Daoy (cell line): ENCODE measurements around the gene FIGNL1. TPM values are rescaled to one million over a fixed set of nuclear protein-coding genes. Genes with fewer than 3 reads are reported as not detected.

Experiments used
- DNase-seq: peaks from one replicate; pipeline ENCODE4 v3.0.0-alpha.2; 2015; ENCODE audit warnings: low read depth
- total RNA-seq: library from RNA; depleted of rRNA; stranded (reverse); fragments of >200 nt; shearing (Covaris generic); gene quantifications from 2 replicates; pipeline ENCODE4 v1.2.3, GENCODE V29; 2014; rRNA removed

FIGNL1 gene, protein sequence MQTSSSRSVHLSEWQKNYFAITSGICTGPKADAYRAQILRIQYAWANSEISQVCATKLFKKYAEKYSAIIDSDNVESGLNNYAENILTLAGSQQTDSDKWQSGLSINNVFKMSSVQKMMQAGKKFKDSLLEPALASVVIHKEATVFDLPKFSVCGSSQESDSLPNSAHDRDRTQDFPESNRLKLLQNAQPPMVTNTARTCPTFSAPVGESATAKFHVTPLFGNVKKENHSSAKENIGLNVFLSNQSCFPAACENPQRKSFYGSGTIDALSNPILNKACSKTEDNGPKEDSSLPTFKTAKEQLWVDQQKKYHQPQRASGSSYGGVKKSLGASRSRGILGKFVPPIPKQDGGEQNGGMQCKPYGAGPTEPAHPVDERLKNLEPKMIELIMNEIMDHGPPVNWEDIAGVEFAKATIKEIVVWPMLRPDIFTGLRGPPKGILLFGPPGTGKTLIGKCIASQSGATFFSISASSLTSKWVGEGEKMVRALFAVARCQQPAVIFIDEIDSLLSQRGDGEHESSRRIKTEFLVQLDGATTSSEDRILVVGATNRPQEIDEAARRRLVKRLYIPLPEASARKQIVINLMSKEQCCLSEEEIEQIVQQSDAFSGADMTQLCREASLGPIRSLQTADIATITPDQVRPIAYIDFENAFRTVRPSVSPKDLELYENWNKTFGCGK
- 66.0 and 77.2 TPM in 2 replicates for total RNA-seq

DNA sequence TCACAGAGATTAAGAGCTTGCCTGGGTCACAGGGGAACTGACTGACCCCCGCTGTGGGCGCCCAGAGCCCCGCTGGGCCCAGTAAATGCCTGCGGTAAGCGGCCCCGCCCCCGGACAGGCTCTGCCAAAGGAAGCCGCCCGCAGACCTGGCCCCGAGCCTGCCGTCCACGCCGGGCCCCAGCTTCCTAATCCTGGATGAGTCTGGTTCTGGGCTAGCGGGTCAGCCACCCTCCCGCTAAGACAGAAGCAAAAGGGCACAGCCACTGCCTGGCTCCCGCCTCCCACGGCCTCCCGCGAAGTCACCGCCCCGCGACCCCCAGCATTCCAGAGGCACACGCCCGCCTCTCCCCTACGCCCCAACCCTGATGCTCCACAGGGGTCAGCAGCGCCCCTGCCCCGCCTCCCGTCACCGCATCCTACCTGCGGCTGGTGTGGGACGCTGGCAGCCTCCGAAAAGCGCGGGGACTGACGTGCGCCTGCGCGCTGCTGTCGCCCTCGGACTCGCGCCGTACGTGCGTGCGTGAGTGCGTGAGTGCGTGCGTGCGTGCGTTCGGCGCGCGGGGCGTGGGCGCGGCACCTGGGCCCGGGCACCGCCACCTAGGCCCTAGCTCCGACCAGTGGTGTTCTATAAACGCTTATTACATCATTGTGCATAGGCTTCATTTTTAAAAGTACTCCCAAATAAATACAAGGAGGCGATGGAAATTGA, at the start of gene FIGNL1:
TSS of gene FIGNL1 (minus strand) at position 470 of the 709 bp plus-strand sequence. CDS start 3,063 bp downstream, outside the sequence.
- peak; percentile 95 for DNase-seq

DNA sequence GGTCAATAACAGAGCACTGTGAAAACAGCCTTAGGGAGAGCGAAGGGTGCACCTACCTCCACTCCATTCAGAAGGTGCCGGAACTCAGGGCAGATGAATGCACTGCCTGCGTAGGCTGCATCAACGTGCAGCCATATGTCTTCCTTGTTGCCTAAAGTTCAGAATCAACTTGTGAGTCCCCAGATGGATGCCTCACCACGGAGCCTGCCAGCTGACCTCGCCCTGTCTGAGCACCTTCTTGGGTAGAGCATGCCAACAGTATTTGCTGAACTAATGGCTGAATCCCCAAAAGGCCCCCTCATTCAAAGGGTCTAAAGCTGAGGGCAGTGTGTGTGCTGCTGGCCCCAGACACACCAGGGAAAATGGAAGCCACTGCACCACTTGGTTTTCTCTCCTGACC, 48.9 kb upstream of the FIGNL1 start:
- DNase-seq, result no peak

DNA sequence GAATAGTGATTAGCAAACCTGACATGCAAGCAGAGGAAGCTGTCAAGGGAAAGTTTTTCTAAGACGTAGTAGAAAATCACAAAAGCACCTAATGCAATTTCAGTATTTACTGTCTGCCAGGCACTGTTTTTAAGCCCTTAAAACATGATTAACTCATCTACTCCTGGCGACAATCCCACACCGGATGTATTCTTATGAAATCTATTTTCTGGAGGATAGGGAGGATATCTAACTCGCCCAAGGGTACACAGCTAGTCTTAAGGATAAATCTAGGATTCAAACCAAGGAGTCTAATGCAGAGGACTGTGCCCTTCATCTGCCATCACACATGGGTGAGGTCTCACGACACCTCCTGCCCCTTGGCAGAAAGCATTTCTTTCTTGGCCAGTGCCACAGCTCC, 47.8 kb upstream of the FIGNL1 start:
- peak; percentile 42 for DNase-seq

DNA sequence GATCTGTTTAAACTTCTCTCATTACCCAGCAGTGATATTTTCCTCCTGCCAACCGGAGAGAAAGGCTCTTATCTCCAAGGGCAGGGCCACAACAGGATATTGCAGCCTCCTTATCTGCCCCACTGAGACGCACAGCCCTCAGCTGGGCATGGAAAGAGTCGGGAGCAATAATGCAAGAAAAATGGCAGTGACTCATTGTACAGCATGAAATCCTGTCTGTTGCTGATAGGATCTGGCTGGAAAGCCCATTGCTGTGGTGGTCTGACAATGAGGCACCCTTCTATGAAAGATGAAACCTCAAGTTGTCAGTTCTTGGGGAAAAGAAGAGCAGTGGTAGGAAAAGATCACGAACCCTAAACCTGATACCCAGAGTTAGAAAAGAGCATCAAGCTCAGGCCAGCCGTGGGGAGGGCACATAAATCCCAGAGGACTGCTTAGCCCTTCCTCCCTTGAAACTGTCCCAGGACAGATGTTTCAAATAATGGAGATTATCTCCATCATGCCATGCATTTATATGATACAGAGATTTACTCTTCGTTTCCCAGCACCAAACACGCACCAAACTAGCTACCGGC, 47.0 kb upstream of the FIGNL1 start:
- DNase-seq, result peak; percentile 95

DNA sequence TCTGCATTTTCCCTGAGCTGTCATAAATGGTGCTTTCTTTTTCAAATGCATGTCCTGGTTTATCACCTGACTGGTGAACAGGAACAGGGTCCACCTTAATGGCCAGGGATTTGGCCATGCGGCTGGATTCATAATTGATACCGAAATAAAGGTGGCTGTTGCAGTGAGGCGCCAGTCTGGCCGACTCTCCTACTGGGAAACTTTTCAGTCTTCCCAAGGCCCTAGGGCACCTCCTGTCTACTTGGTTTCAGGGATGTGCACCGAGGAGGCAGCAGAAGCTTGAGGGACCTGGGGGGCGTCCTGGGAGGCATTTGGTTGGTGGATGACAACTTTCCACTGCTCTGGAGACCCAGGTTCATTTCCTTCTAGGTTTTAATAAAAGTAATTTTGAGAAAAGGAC, 46.4 kb upstream of the FIGNL1 start:
- DNase-seq, result no peak

DNA sequence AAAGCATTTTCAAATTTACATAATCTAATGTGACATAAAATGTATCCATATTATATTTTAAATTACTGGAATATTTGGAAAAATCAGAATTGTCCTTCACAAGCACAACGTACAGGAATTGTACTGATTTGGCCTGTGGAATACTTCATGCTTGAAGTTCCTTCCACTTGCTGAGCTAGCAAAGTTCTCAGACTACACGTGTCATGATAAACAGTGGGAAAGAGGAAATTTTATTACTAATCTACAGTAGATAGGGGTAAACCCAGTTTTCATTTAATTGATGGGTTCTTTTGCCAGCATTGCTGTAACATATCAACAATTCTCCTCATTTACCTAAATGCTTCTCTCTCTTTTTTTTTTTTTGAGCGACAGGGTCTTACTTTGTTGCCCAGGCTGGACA, 45.6 kb upstream of the FIGNL1 start:
- no peak for DNase-seq

DNA sequence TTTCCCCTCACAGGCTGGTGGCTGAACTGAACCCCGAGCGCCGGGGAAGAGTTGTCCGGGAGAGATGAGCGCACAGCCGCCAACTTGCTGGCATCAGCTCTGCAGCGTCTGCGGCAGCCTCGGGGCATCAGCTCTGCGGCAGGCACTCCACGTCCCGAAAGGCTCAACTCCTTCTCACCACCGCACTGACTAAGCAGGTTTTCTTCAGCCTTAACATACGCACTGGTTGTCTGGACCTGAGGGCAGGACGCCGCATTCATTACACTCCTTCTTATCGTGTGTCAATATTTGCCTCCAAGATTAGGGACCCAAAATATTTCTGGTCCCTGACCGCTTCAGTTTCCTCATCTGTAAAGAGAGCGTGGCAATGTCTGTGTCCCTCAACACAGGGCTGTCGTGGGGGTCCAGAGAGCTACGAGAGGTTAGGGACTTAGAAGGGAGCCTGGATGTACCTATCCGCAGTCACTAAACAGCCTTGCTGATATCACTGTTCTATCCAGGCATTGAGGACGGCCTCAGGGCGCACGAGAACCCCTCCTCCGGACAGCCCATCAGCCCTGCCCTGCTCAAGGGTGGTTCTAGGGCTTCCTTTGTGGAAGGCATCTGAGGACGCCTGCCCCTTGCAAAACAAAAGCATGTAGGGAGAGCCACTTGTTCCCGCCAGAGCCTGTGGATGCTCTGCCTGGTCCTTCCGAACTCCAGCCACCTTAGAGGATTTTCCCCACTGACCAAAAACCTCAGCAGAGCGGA, 42.8 kb upstream of the FIGNL1 start:
- no peak for DNase-seq

DNA sequence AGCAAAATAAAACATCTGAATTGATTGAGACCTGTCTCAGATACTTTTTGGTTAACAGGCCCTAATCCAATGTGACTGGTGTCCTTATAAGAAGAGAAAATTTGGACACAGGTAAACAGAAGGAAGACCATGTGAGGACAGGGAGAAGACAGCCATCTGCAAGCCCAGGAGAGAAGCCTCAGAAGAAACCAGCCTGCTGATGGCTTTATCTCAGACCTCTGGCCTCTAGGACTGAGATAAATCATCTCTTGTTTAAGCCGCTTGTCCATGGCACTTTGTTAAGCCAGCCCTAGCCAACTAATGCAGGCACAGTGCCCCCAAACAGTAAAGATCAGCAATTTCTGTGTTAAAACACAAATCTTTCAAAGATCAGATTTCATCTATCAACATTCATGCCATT, 41.8 kb upstream of the FIGNL1 start:
- no peak for DNase-seq

DNA sequence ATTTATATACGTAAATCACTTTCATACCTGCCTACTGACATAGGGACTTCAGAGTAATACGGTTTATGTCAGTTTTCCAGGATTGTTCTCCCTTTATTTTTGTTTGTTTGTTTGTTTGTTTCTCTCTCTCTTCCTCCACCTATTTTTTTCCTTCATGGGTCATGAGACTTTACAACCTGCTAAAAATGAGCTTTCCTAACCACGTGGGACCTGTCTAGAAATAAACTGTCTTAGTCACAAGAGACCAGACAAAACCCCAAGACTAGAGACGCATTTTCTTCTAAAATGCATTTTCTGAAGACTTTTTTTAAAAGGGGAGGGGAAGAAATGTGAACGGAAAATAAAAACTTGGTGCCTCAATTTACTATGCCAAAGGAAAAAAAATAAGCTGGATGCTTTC, 41.1 kb upstream of the FIGNL1 start:
- no peak for DNase-seq

DNA sequence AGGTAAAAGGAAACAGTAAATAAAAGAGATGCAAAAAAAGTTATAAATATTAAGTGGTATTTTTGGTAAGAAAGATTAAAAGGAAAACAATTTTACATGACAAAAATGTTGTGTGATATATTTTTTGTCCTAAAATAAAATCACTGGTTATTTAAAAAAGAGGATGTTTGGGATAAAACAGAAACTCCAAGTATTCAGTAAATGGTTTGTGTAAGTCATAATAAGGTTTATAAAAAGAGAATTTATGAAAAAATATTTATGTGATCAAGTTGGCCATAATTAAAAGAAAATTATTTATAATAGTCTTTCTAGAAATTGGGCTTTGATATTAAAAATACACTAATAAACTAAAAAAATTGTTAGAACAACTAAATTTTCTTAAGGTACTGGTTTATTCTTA, 38.2 kb upstream of the FIGNL1 start:
- DNase-seq, result no peak

DNA sequence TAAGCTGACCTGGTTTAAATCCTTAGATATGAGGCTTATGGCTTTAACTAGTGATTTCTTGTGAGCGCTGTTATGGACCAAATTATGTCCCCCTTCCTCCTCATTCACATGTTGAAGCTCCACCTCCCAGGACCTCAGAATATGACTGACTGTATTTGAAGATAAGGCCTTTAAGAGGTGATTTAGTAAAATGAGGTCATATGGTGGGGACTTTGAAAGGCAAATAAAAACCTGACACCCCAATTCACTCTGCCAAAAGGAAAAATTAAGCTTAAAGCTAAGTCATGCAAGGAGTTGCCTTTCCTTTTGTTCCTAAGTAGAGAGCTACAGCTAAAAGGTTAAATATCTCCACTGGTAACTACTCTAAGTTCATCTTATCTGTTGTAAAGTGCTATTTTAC, 36.4 kb upstream of the FIGNL1 start:
- no peak for DNase-seq

DNA sequence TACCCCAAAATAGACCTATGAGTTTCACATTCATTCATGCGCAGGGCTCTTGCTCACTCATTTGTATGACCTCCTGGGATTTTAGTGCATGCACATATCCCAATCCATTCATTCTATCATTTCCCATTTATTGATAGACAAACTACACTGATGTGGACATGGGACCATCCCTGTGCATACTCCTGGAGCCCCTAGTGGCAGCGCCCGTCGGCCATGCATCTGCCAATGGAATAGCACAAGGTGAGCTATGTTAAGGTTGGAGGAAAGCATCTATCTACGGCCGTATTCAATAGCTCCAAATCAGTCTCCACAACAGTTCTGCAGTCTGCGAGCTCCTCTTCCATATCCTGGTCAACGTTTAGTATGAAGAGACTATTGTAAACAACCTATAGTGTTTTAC, 31.7 kb upstream of the FIGNL1 start:
- DNase-seq, result no peak

DNA sequence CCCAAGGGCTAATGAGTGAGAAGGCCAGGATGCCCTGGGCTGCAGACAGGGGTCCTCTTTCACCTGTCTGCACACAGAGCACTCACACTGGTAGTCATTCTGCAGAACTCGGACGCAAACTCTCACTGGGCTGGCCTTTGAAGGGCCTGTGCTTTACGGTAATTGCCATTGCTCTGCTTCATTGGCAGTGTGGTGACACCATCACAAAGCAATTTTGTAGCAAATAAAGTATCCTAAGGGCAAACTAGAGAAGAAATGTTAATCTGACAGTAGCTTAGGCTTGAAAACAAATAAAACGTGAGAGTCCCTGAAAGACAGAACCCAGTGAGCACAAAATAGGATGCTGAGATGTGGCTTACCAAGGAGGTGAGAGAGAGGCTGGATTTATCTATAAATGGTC, 30.6 kb upstream of the FIGNL1 start:
- DNase-seq, result no peak

DNA sequence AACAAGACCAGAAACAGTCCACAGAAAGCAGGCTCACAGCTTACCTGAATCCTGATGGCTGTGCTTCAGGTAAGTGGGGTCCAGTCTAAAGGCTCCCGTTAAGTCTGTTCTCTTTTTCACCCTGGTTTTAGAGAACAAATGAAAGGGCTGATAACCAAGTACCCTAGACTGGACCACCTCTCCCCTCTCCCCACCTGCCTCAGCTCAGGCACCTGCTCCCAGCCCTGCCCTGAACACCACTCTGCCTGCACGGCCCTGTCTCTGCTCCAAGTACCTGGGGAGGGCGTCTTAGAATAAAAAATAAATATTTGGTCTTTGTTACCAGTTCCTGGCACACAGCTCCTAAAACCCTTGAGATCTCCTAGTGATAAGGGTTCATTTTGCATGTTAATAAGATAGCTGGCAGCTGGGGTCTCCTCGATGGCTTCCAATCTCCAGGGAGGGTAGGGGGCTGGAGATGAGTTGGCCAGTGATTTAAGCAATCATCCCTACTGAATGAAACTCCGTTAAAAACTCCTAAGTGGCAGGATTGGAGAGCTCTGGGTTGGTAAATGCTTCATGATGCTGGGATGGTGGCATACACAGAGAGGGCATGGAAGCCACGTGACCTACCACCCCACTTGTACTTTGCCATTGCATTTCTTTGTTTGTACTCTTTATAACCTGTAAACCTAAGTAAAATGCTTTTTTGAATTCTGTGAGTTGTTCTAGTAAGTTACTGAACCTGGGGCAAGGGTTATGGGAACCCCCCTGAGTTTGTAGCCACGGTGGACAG, 29.8 kb upstream of the FIGNL1 start:
- DNase-seq, result no peak

DNA sequence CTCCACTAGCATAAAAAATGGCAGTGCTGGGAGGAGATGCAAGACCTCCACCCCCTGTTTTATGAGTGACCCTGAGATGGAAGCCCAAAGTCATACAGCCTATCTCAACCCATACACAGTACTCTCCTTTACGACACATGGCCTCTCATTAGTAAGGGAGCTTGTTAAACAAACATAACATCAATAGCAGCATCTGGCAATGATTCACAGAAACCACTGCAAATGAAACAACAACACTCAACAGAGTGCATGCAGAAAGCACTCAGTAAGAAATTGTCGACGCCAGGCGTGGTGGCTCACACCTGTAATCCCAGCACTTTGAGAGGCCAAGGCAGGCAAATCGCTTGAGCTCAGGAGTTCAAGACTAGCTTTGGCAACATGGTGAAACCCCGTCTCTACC, 27.5 kb upstream of the FIGNL1 start:
- no peak for DNase-seq

DNA sequence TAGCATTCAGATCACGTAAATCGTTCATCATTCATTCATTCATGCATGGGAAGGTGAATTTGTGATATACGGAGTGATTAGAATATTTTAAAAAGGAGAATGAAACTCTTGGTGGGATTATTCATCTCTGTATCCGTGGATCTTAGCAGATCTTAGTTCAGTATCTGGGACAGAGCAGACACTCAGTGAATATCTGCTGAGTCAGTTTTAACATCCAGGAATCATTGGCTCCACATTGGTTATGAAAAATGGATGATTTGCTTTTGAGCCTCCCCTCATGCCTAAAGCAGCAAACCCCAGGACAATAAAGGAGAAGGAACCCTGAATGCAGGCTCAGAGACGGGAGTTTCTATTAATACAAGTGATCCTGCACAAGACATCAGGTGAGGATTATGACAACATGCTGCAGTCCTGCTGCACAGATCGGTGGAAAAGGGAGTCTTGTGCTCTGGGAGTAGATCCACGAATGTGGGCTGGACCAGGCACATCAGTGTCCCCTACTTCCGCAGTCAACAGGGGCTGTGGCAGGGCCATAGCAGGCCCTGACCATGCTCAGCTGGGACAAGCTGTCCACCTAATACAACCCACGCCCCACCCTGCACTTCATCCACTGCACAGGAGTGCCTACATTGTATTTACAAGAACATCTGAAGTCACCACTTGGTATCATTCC, 26.9 kb upstream of the FIGNL1 start:
- DNase-seq, result no peak

DNA sequence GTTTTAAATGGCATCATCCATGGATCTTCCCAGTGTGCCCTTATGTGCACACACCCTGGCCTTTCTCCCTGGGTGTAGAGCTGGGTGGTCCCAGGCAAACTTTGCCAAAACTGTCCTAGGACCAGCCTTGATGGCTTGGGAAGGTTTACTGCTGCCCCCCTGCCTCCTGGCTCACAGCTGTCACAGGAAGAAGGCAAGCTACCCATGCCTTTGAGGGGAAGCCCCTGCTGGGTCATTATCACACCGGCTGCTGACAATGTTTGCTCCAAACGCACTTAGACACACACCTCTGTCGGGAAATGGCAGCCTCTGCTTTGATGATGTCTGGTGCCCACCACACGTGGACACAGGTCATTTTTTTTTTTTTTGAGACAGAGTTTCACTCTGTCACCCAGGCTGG, 25.2 kb upstream of the FIGNL1 start:
- DNase-seq, result no peak

DNA sequence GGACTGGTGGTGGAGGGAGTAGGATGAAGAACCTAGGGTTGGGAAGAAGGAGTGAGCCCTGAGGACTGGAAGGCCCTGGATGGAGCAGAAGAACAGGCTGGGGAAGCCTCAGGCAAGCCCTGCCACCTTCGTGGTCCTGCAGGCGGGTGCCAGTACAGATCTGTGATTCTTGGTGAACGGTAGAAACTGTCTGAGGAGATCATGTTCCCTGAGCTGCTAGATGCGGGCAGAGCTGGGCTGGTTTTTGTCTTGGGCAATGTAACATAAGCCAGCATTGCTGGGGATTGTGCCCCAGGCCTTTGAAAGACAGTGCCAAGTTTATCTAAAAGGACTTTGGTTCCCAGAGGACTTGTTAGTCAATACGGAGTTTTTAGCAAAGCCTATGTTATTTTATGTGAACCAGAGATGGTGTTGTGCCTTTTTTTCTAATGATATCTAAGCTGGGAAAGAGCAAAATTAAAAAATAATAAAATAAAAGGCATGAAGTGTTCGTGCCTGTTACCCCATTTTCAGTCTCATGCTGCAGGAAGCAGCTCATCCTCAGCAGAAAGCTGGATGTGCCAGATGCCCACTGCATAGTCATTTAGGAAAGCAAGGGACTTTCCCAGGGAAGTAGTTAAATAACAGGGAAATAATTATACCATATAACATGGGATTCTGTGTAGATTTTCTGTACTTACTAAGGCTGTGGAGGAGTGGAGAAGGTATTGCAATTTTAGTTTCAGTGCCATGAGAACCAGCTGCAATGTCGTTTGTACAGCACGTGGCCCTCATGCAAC, 24.4 kb upstream of the FIGNL1 start:
- peak; percentile 58 for DNase-seq

DNA sequence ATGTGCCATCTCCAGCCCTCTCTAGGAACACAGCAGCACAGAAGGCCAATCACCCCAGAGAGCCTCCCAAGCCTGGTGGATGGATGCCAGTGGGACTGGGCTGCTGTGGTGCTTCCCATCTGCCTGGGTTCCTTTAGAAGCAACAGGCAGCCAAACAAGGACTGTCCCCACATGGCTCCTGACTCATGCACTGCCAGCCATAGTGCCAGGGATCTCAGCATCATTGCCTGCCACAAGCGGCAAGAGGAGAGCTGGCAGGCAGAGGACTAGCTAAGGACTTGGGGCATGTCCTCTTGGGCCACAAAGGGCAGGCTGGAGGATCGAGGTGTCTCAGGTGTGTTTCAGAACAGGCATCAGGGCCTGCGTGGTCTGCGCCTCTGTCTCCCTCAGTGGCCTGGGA, 23.4 kb upstream of the FIGNL1 start:
- DNase-seq, result no peak

DNA sequence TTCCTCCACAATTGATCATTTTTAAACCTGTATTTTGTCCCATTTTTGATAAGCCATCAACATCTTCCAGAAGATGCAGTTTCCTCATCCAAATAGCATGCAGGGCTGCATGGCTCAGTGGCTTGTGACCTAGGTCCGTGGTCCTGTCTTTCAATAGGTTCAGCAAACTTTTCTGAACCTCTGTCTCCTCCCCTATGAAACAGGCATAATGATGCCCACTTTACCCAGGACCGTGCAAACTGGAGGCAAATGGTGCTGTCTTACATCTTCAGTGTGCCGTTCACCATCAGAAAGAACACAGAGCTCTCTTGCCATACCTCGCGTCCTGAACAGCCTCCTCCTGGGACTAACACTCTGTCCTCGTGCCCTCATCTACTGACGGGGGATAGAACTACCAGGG, 22.3 kb upstream of the FIGNL1 start:
- DNase-seq, result no peak
